Activated T-cell treated with anti-CD3 and anti-CD28 coated beads, Interleukin-2, amount 50 U/mL, for 4 hours (primary cell): ENCODE results near the gene FBXO7. TPM values are rescaled to one million over a fixed set of nuclear protein-coding genes. Genes with fewer than 3 reads are reported as not detected.
"Not testable (repeated sequence)": the region's sequence is repeated elsewhere in the genome, so short reads cannot be mapped to it uniquely, and the experiment has no call there.

Source experiments
- ATAC-seq, 2 donors: fragments of 200-7000 bp; cut with Tn5 transposase; one replicate each; pipeline ENCODE4 v1.10.0; 2021
- DNase-seq: peaks from one replicate; pipeline ENCODE4 v3.0.0-alpha.2; 2020
- H3K27me3 Mint-ChIP-seq: one replicate; pipeline ENCODE4 v1.8.0; 2021; ENCODE audit warnings: low read depth, mixed read lengths
- H3K36me3 Mint-ChIP-seq: one replicate; pipeline ENCODE4 v1.8.0; 2022; ENCODE audit warnings: mixed read lengths; ENCODE audit not compliant: insufficient read depth
- H3K4me1 Mint-ChIP-seq: one replicate; pipeline ENCODE4 v1.8.0; 2021; ENCODE audit warnings: low read depth, mixed read lengths
- H3K4me3 Mint-ChIP-seq: one replicate; pipeline ENCODE4 v1.8.0; 2021; ENCODE audit warnings: mild to moderate bottlenecking, moderate library complexity, mixed read lengths
- H3K9me3 Mint-ChIP-seq: one replicate; pipeline ENCODE4 v1.8.0; 2021; ENCODE audit warnings: mixed read lengths
- total RNA-seq, 3 donors: library from RNA; stranded (reverse); gene quantifications; one replicate each; pipeline ENCODE4 v1.2.1, GENCODE V29; 2021

FBXO7 gene
- total RNA-seq, 3 donors from 2014 or later: 69.4 to 78.2 (median 77.4) TPM

- Mint-ChIP-seq H3K4me3 (no peak overlapping the region), H3K4me1 (peaks cover 35% of the 10 kb centered on the region), H3K36me3 (peaks cover 12% of the 10 kb centered on the region), H3K9me3 (no peaks in the 10 kb centered on the region), H3K27me3 (no peaks in the 10 kb centered on the region)
- ATAC-seq (no peak), DNase-seq (no peak)
Observed at GRCh38 chr22:32477596-32477995, 3.0 kb downstream of the FBXO7 start.

- H3K4me3 Mint-ChIP-seq, H3K9me3 Mint-ChIP-seq, H3K27me3 Mint-ChIP-seq, DNase-seq, ATAC-seq: not testable (repeated sequence)
- peaks cover 12% of the 10 kb centered on the region for H3K36me3 Mint-ChIP-seq
- peaks cover 31% of the 10 kb centered on the region for H3K4me1 Mint-ChIP-seq
Observed at GRCh38 chr22:32478552-32478951, 3.9 kb downstream of the FBXO7 start.

- ATAC-seq (no peak), DNase-seq (no peak)
- H3K4me1 Mint-ChIP-seq: peaks cover 26% of the 10 kb centered on the region
- peaks cover 12% of the 10 kb centered on the region for H3K36me3 Mint-ChIP-seq
- no peaks in the 10 kb centered on the region for H3K9me3 Mint-ChIP-seq
- no peak overlapping the region for H3K4me3 Mint-ChIP-seq
- H3K27me3 Mint-ChIP-seq: no peaks in the 10 kb centered on the region
Observed at GRCh38 chr22:32478994-32479393, 4.4 kb downstream of the FBXO7 start.

GRCh38 chr22:32480238-32480637 is 5.6 kb downstream of the FBXO7 start:
- Mint-ChIP-seq H3K36me3 (peaks cover 12% of the 10 kb centered on the region), H3K4me1 (peaks cover 26% of the 10 kb centered on the region), H3K9me3 (no peaks in the 10 kb centered on the region), H3K27me3 (no peaks in the 10 kb centered on the region), H3K4me3 (no peak overlapping the region)
- no peak for DNase-seq
- ATAC-seq: no peak

GRCh38 chr22:32482708-32483107 is 8.1 kb downstream of the FBXO7 start:
- Mint-ChIP-seq H3K27me3 (no peaks in the 10 kb centered on the region), H3K9me3 (no peaks in the 10 kb centered on the region), H3K4me1 (peaks cover 19% of the 10 kb centered on the region), H3K4me3 (no peak overlapping the region), H3K36me3 (peaks cover 24% of the 10 kb centered on the region)
- peak; percentile 98 to 99 for ATAC-seq
- no peak for DNase-seq

- H3K4me1 Mint-ChIP-seq: peaks cover 1% of the 10 kb centered on the region
- H3K4me3 Mint-ChIP-seq: no peak overlapping the region
- peaks cover 31% of the 10 kb centered on the region for H3K36me3 Mint-ChIP-seq
- DNase-seq (no peak), ATAC-seq (no peak)
- H3K9me3 Mint-ChIP-seq: no peaks in the 10 kb centered on the region
- H3K27me3 Mint-ChIP-seq: no peaks in the 10 kb centered on the region
Observed at GRCh38 chr22:32486656-32487390, 12.2 kb downstream of the FBXO7 start.

GRCh38 chr22:32487461-32487860 is 12.8 kb downstream of the FBXO7 start:
- Mint-ChIP-seq H3K9me3 (no peaks in the 10 kb centered on the region), H3K36me3 (peaks cover 29% of the 10 kb centered on the region), H3K4me3 (no peak overlapping the region), H3K27me3 (no peaks in the 10 kb centered on the region), H3K4me1 (peaks cover 1% of the 10 kb centered on the region)
- no peak for ATAC-seq
- DNase-seq: no peak

GRCh38 chr22:32489377-32489776 is 14.8 kb downstream of the FBXO7 start:
- Mint-ChIP-seq H3K4me1 (peaks cover 3% of the 10 kb centered on the region), H3K4me3 (no peak overlapping the region), H3K36me3 (peaks cover 44% of the 10 kb centered on the region), H3K9me3 (no peaks in the 10 kb centered on the region), H3K27me3 (no peaks in the 10 kb centered on the region)
- ATAC-seq: no peak
- DNase-seq: no peak

- peaks cover 50% of the 10 kb centered on the region for H3K36me3 Mint-ChIP-seq
- H3K27me3 Mint-ChIP-seq: no peaks in the 10 kb centered on the region
- no peak for DNase-seq
- H3K4me3 Mint-ChIP-seq: no peak overlapping the region
- H3K9me3 Mint-ChIP-seq: no peaks in the 10 kb centered on the region
- H3K4me1 Mint-ChIP-seq: peaks cover 3% of the 10 kb centered on the region
- ATAC-seq: no peak
Observed at GRCh38 chr22:32490279-32490678, 15.7 kb downstream of the FBXO7 start.

GRCh38 chr22:32492111-32492510 is 17.5 kb downstream of the FBXO7 start:
- Mint-ChIP-seq H3K4me1 (peaks cover 3% of the 10 kb centered on the region), H3K27me3 (no peaks in the 10 kb centered on the region), H3K36me3 (peaks cover 47% of the 10 kb centered on the region), H3K9me3 (no peaks in the 10 kb centered on the region), H3K4me3 (no peak overlapping the region)
- no peak for ATAC-seq
- no peak for DNase-seq

GRCh38 chr22:32493551-32493950 is 18.9 kb downstream of the FBXO7 start:
- Mint-ChIP-seq H3K36me3 (peaks cover 53% of the 10 kb centered on the region), H3K27me3 (no peaks in the 10 kb centered on the region), H3K9me3 (no peaks in the 10 kb centered on the region), H3K4me3 (no peak overlapping the region), H3K4me1 (peaks cover 2% of the 10 kb centered on the region)
- DNase-seq (no peak), ATAC-seq (no peak)

GRCh38 chr22:32494971-32495370 is 20.4 kb downstream of the FBXO7 start:
- DNase-seq (no peak), ATAC-seq (no peak)
- Mint-ChIP-seq H3K9me3 (no peaks in the 10 kb centered on the region), H3K4me1 (peaks cover 2% of the 10 kb centered on the region), H3K36me3 (peaks cover 54% of the 10 kb centered on the region), H3K27me3 (no peaks in the 10 kb centered on the region), H3K4me3 (no peak overlapping the region)

GRCh38 chr22:32499666-32500065 is 25.1 kb downstream of the FBXO7 start:
- Mint-ChIP-seq H3K4me1 (no peaks in the 10 kb centered on the region), H3K27me3 (no peaks in the 10 kb centered on the region), H3K4me3 (no peak overlapping the region), H3K9me3 (no peaks in the 10 kb centered on the region), H3K36me3 (peaks cover 28% of the 10 kb centered on the region)
- ATAC-seq: no peak
- no peak for DNase-seq

GRCh38 chr22:32501836-32502752 is 27.5 kb downstream of the FBXO7 start:
- ATAC-seq: no peak
- no peak for DNase-seq
- H3K9me3 Mint-ChIP-seq: no peaks in the 10 kb centered on the region

GRCh38 chr22:32509045-32509444 is 34.4 kb downstream of the FBXO7 start:
- peaks cover 7% of the 10 kb centered on the region for H3K36me3 Mint-ChIP-seq
- H3K4me3 Mint-ChIP-seq: no peak overlapping the region
- H3K4me1 Mint-ChIP-seq: no peaks in the 10 kb centered on the region
- DNase-seq: no peak
- no peak for ATAC-seq
- H3K9me3 Mint-ChIP-seq: no peaks in the 10 kb centered on the region
- no peaks in the 10 kb centered on the region for H3K27me3 Mint-ChIP-seq

More at GRCh38 chr22:32501836-32502752, 27.5 kb downstream of the FBXO7 start:
- no peaks in the 10 kb centered on the region for H3K4me1 Mint-ChIP-seq
- H3K4me3 Mint-ChIP-seq: no peak overlapping the region
- H3K36me3 Mint-ChIP-seq: peaks cover 18% of the 10 kb centered on the region
- no peaks in the 10 kb centered on the region for H3K27me3 Mint-ChIP-seq
